ENCODE measurements around the gene NEMP1. TPM values are rescaled to one million over a fixed set of nuclear protein-coding genes. Genes with fewer than 3 reads are reported as not detected.

NEMP1 gene
- total and polyA plus RNA-seq, 2 of the 8 experiments (the other 6 are each of a cell fraction or from before 2014, with no cell fraction given): 30.1 to 43.2 TPM

GRCh38 chr12:57042695-57043094, 35.9 kb downstream of the NEMP1 start:
- Histone ChIP-seq H2AFZ (ENCODE audit: low read length) (no peak overlapping the region), H3K79me2 (ENCODE audit: control insufficient read depth in 1 of 2, insufficient read depth in 2 of 2, low read length in 2 of 2) (no peaks in the 10 kb centered on the region), H3K36me3 (ENCODE audit: control insufficient read depth in 2 of 4, insufficient read depth in 4 of 4, low read length in 3 of 4) (no peaks in the 10 kb centered on the region), H4K91ac (replicated peaks; ENCODE audit: insufficient read length, low read length) (no peak overlapping the region), H4K8ac (ENCODE audit: extremely low read depth, insufficient read depth, low read length) (no peak overlapping the region), H3K4me1 (replicated peaks in 1 of 4; ENCODE audit: control insufficient read depth in 3 of 4, insufficient read depth in 4 of 4, low read length in 3 of 4) (no peaks in the 10 kb centered on the region), H3K18ac (ENCODE audit: extremely low read depth, low read length) (no peak overlapping the region), H3K4me2 (ENCODE audit: insufficient read depth in 1 of 2, low read depth in 2 of 2, low read length in 2 of 2) (no peak overlapping the region), H3K23ac (ENCODE audit: insufficient read length) (no peak overlapping the region), H3K56ac (replicated peaks; ENCODE audit: insufficient read length, low read depth, low read length) (no peak overlapping the region), H4K5ac (ENCODE audit: insufficient read length, low read depth, low read length) (no peak overlapping the region), H3K79me1 (ENCODE audit: low read depth, low read length) (no peaks in the 10 kb centered on the region), H2AK5ac (ENCODE audit: low read depth, low read length) (no peak overlapping the region), H2BK20ac (ENCODE audit: low read length) (no peak overlapping the region), H3K14ac (ENCODE audit: insufficient read length) (no peak overlapping the region), H3K4me3 (ENCODE audit: extremely low read depth in 1 of 4, insufficient read depth in 2 of 4, low read depth in 3 of 4, low read length in 4 of 4) (no peak overlapping the region), H3K23me2 (ENCODE audit: low read depth, low read length) (no peaks in the 10 kb centered on the region), H3K27ac (ENCODE audit: low read depth, low read length) (no peak overlapping the region), H4K20me1 (replicated peaks in 1 of 2; ENCODE audit: control insufficient read depth in 1 of 2, insufficient read depth in 2 of 2, low read length in 2 of 2) (no peaks in the 10 kb centered on the region), H3K4ac (replicated peaks; ENCODE audit: insufficient read length, low read depth, low read length) (no peak overlapping the region), H3K9me3 (ENCODE audit: insufficient read depth in 2 of 2, low read depth in 1 of 2, low read length in 1 of 2) (no peaks in the 10 kb centered on the region), H3K9ac (replicated peaks in 1 of 4; ENCODE audit: extremely low read depth in 1 of 4, low read depth in 3 of 4, low read length in 3 of 4) (no peak overlapping the region), H2BK120ac (replicated peaks; ENCODE audit: low read depth, low read length) (no peak overlapping the region), H3K27me3 (replicated peaks in 1 of 4; ENCODE audit: control insufficient read depth in 3 of 4, extremely low read depth in 1 of 4, insufficient read depth in 3 of 4, low read length in 3 of 4) (no peaks in the 10 kb centered on the region; a peak in 1 of 7 replicates), H2BK5ac (ENCODE audit: low read depth, low read length) (no peak overlapping the region), H2BK15ac (ENCODE audit: low read length) (no peak overlapping the region), H2BK12ac (ENCODE audit: low read depth, low read length) (no peak overlapping the region)
- ChIA-PET CTCF (ENCODE audit: partially characterized antibody) (interaction anchor here (1.3 to 4.8 kb wide), 7 partner anchors 11 to 69 kb away, joined by 4 to 25 read pairs (median 7); partner anchors contain the start of gene STAT6), POLR2A (ENCODE audit: partially characterized antibody) (interaction anchor here (0.8 to 1.3 kb wide), 2 partner anchors 8 kb away, joined by 3 to 5 read pairs; no protein-coding TSS in a partner anchor)
- WGBS, 2 experiments (ENCODE audit: extremely low coverage in 1 of 2, insufficient coverage in 1 of 2, insufficient read length in 1 of 2, insufficient replicate concordance in 2 of 2, low coverage in 1 of 2, low lambda C conversion rate in 2 of 2, missing lambda C conversion rate in 1 of 2): 97% methylated on average over 2 of the region's 2 CpGs; no CpG with 5 or more reads in 1 of the 2 experiments
- FAIRE-seq (no peak), DNase-seq (ENCODE audit: low read depth in 1 of 2, low spot score in 2 of 2) (no peak)
- TF ChIP-seq TBP (IDR thresholded peaks at IDR 0.05; ENCODE audit: low read depth, low read length) (no peak), JUND (IDR thresholded peaks at IDR 0.05; ENCODE audit: low read length) (no peak), CBX5 (IDR thresholded peaks at IDR 0.05; ENCODE audit: low read depth, low read length) (no peak), KDM1A (IDR thresholded peaks at IDR 0.05; ENCODE audit: borderline replicate concordance, low read length) (no peak), RBBP5 (IDR thresholded peaks at IDR 0.05; ENCODE audit: borderline replicate concordance, low read depth, low read length) (no peak), TAF1 (IDR thresholded peaks at IDR 0.05; ENCODE audit: low read depth, low read length) (no peak), MAX (IDR thresholded peaks at IDR 0.05) (no peak), CEBPB (IDR thresholded peaks at IDR 0.05; ENCODE audit: low read depth, low read length) (no peak), E2F6 (IDR thresholded peaks at IDR 0.05) (no peak), PHF8 (conservative IDR thresholded peaks at IDR 0.05; ENCODE audit: low read depth, low read length) (no peak), BRCA1 (IDR thresholded peaks at IDR 0.05; ENCODE audit: low read depth, low read length) (no peak), RXRA (IDR thresholded peaks at IDR 0.05; ENCODE audit: insufficient read depth, low read depth, low read length) (no peak), CBX8 (IDR thresholded peaks at IDR 0.05; ENCODE audit: borderline replicate concordance, low read depth, low read length) (no peak), ZNF274 (IDR thresholded peaks at IDR 0.05; ENCODE audit: borderline replicate concordance, extremely low read depth, low read length) (no peak)
